GM15510 (cell line): ENCODE results near the gene ARFIP2.

Experiments used
- POLR2A ChIP-seq: IDR thresholded peaks from 3 replicates; pipeline ENCODE4 v1.6.1; 2011; ENCODE audit warnings: borderline replicate concordance; ENCODE audit not compliant: insufficient read length; ENCODE audit errors: extremely low read depth

ARFIP2 gene

DNA sequence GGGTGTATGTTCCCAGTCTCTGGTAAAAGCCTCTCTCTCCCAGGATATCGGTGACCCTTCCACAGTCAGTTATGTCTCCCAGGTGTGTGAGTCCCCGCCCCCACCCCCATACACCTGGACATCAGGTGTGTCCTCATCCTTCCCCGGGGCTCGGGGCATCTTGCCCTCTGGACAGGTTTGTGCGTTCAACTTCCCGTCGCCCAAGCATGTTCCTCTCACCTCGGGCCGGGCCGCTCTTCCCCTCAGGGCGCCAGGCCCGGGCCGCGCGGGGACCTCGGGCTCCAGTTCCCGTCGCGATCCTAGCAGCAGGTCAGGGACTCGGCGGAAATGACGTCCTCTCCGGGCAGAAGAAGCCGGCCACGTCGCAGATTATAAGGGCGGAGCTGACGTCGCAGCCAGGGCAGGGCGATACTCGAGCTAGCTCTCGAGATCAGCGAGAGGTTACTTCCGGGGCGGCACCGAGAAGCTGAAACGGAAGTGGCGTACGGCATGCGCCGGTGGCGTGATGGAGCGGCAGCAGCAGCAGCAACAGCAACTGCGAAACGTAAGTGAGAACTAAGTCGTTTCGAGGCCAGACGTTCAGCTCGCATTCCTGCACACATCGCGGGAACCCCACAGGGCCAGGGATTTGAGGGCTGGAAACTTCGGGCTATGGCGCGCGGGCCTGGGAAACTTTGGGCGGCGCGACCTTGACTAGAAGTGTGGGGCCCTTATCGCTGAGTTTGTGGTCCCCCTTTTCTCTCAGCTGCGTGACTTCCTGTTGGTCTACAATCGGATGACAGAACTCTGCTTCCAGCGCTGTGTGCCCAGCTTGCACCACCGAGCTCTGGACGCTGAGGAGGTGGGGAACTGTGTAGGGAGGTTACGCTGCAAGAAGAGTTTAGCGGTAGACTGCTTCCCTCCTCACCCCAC is at the start of gene ARFIP2, which contains the start of gene TIMM10B:
Gene ARFIP2, minus strand, starts transcription at position 320 of the 912 bp plus-strand sequence. CDS start 910 bp downstream, outside the sequence.
Gene TIMM10B, plus strand, starts transcription at position 490 of the 912 bp plus-strand sequence. Its CDS starts 16 bp downstream, at position 506.
- peak; percentile 94 for TF ChIP-seq POLR2A

GRCh38 chr11:6530848-6531247 is 49.7 kb upstream of the ARFIP2 start:
- TF ChIP-seq POLR2A, result no peak

GRCh38 chr11:6529266-6529665 is 48.1 kb upstream of the ARFIP2 start:
- TF ChIP-seq POLR2A, result no peak

GRCh38 chr11:6526411-6527135 is 45.4 kb upstream of the ARFIP2 start:
- TF ChIP-seq POLR2A, result no peak

- no peak for TF ChIP-seq POLR2A
Measured at GRCh38 chr11:6523253-6523652, 42.1 kb upstream of the ARFIP2 start.

DNA sequence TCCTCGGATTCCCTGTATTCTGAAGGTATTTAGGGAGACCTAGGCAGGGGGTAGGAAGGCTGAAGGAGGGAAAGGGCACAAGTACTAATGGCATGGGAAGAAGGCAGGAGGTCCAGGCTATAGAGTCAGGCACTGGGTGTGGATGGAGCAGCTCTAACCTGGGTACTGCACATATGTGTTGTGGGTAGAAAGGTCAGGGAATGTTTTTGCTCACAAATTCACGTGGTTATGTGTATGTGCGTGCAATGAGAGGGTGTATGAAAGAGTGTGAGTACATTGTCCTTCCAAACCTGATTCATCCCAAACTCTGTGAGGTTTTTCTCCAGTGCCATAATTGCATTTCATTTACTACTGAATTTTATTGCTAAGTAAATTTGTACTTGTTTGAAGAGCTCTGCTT is 39.1 kb upstream of the ARFIP2 start:
- TF ChIP-seq POLR2A, result no peak

- no peak for TF ChIP-seq POLR2A
Measured at GRCh38 chr11:6516865-6517264, 35.7 kb upstream of the ARFIP2 start.

GRCh38 chr11:6505577-6506240 is 24.6 kb upstream of the ARFIP2 start:
- TF ChIP-seq POLR2A, result no peak

DNA sequence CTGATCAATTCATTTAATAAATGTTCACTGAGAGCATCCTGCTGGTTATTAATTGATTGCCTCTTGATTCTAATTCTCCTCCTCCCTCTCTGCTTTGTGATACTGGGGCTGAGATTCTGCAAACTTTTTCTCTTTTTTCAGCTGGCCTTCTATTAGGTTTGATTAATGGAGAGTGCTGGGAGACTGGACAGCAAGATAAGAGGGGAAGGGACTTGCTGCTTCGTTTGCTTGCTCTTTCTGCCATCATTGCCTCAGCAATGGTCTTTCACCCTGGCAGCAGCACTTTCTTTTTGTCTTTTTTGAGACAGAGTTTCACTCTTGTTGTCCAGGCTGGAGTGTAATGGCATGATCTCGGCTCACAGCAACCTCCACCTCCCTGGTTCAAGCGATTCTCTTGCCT is 23.0 kb upstream of the ARFIP2 start:
- TF ChIP-seq POLR2A, result no peak

DNA sequence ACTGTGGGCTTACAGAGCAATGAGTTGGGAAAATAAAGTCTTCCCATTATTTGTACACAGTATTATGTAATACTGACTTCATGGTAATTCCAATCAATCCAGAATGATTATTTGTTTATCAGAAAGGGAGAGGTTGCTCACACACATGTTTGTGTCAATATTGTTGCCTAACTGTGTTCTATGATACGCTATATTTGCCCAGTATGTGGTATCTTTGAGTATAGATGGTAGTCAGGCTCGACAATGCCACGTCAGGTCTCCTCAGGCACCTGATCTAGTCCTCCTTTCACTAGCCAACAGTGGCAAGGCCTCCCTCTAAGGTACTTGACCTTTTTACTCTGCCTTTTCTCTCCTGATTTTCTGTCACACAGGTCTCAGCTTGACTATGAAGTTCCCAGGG is 21.3 kb upstream of the ARFIP2 start:
- no peak for TF ChIP-seq POLR2A

GRCh38 chr11:6498544-6498943 is 17.4 kb upstream of the ARFIP2 start:
- TF ChIP-seq POLR2A, result no peak

DNA sequence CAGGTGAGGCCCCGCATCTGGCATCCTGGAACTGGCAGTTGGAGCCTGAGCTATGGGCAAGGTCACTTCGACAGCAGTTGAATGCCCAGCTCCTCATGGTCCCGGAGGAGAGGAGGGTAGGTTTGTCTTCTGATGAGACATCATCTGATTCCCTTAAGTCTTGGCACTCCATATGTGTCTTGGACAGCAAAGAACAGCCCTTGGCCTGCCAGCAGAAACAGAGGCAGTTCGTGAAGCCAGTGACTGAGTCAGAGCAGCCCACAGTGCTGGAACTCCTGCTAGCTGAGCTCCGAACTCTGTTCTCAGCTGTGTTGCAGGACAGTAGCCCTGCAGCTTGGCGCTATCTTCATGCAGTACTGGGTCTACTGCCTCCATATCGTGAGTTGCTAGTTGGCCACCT is 17.0 kb upstream of the ARFIP2 start:
- no peak for TF ChIP-seq POLR2A

- no peak for TF ChIP-seq POLR2A
Measured at GRCh38 chr11:6497069-6497839, 16.1 kb upstream of the ARFIP2 start, which contains the start of gene DNHD1. Gene DNHD1, plus strand, starts transcription at chr11:6497280. Its CDS starts 936 bp downstream, at chr11:6498216.

GRCh38 chr11:6489306-6489705 is 8.2 kb upstream of the ARFIP2 start:
- TF ChIP-seq POLR2A, result no peak

GRCh38 chr11:6488821-6489220 is 7.7 kb upstream of the ARFIP2 start:
- no peak for TF ChIP-seq POLR2A

DNA sequence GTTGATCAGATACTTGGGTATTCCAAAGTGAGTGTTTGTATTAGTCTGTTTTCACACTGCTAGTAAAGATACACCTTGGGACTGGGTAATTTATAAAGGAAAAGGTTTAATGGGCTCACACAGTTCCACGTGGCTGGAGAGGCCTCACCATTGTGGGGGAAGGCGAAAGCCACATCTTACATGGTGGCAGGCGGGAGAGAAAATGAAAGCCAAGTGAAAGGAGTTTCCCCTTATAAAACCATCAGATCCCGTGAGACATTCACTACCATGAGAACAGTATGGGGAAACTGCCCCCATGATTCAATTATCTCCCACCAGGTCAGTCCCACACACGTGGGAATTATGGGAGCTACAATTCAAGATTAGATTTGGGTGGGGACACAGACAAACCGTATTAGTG is 7.2 kb upstream of the ARFIP2 start:
- TF ChIP-seq POLR2A, result no peak
